ACC112 (cell line): Measurements from ENCODE around the gene MINDY4.

Experiments used
- H2AFZ ChIP-seq: fragments of 200-600 bp; sonication (generic); one replicate; pipeline ENCODE4 v1.6.0; 2017; ENCODE audit warnings: antibody characterized with exemption, low read length; ENCODE audit not compliant: unreplicated experiment
- H3K27ac ChIP-seq: fragments of 200-600 bp; sonication (generic); 2 replicates; pipeline ENCODE4 v1.5.1; 2014; ENCODE audit warnings: low read depth, mild to moderate bottlenecking, antibody characterized with exemption, low read length, moderate library complexity
- H3K27me3 ChIP-seq: fragments of 200-600 bp; sonication (generic); 2 replicates; pipeline ENCODE4 v1.6.1; 2014; ENCODE audit warnings: mild to moderate bottlenecking, antibody characterized with exemption, low read length, moderate library complexity, mixed read lengths; ENCODE audit not compliant: insufficient read depth
- H3K36me3 ChIP-seq: fragments of 200-600 bp; sonication (generic); 2 replicates; pipeline ENCODE4 v1.6.1; 2016; ENCODE audit warnings: mild to moderate bottlenecking, antibody characterized with exemption, low read length, moderate library complexity, mixed read lengths; ENCODE audit not compliant: insufficient read depth
- H3K4me1 ChIP-seq: fragments of 200-600 bp; sonication (generic); one replicate; pipeline ENCODE4 v1.6.1; 2016; ENCODE audit warnings: low read length, mixed read lengths; ENCODE audit not compliant: insufficient read depth, unreplicated experiment, control insufficient read depth
- H3K4me3 ChIP-seq: fragments of 200-600 bp; sonication (generic); 2 replicates; pipeline ENCODE4 v1.5.1; 2014; ENCODE audit warnings: mild to moderate bottlenecking, low read depth, low read length
- H3K79me2 ChIP-seq: fragments of 200-600 bp; sonication (generic); one replicate; pipeline ENCODE4 v1.6.0; 2016; ENCODE audit warnings: low read length; ENCODE audit not compliant: control insufficient read depth, unreplicated experiment, insufficient read depth

Gene MINDY4

GRCh38 chr7:30931929-30932540, 160.8 kb downstream of the MINDY4 start:
- no peak overlapping the region for H3K4me3 ChIP-seq
- no peaks in the 10 kb centered on the region for H3K36me3 ChIP-seq
- no peak overlapping the region for H2AFZ ChIP-seq
- H3K79me2 ChIP-seq = no peaks in the 10 kb centered on the region
- no peaks in the 10 kb centered on the region for H3K4me1 ChIP-seq
- peaks cover 6% of the 10 kb centered on the region; the same call in 1 of the 2 replicates for H3K27me3 ChIP-seq
- H3K27ac ChIP-seq = no peak overlapping the region

DNA sequence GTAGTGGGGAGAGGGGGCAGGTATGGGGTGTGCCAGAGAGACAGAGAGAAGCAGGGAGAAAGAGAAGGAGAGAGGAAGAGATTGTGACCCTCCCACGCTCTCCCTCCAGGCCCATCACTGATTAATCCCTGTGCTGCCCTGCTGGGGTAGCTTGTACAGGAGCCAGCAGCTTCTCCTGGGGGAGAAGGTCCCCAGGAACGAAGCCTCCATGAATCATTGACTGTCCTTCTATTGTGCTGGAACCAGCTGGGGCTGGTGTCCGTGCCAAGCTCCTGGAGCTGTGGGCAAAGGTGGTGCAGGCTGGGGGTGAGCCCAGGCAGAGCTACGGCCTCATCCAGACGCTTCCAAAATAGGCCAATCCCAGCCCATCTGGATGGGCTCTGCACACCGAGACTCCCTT, 161.3 kb downstream of the MINDY4 start:
- Histone ChIP-seq H3K4me3 (no peak overlapping the region), H3K4me1 (no peaks in the 10 kb centered on the region), H3K36me3 (no peaks in the 10 kb centered on the region), H3K27me3 (peaks cover 6% of the 10 kb centered on the region; the same call in 1 of the 2 replicates), H2AFZ (no peak overlapping the region), H3K79me2 (no peaks in the 10 kb centered on the region), H3K27ac (no peak overlapping the region)

GRCh38 chr7:30933124-30933974, 162.1 kb downstream of the MINDY4 start:
- Histone ChIP-seq H3K27ac (no peak overlapping the region), H3K36me3 (no peaks in the 10 kb centered on the region), H2AFZ (no peak overlapping the region), H3K4me1 (no peaks in the 10 kb centered on the region), H3K79me2 (no peaks in the 10 kb centered on the region), H3K27me3 (peaks cover 6% of the 10 kb centered on the region), H3K4me3 (no peak overlapping the region)

DNA sequence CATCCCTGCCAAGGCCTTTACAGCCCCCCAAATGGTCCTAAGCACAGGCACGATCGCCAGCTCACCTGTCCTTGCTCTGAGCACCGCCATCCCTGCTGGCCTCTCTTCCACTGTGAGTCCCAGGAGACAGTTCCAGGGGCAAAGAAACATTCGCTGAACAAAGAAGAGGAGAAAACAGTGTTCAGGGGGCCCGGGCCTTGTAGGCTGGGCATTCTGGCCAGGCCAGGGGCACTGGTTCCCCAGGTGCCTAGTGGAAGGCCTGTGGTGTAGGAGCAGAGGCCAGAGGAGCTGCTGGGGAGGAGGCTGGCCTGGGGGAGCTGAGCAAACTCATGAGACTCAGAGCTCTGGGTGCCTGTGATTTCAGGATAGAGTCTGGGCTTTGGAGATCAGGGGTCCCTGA, 163.0 kb downstream of the MINDY4 start:
- Histone ChIP-seq H3K4me1 (no peaks in the 10 kb centered on the region), H3K27ac (no peak overlapping the region), H3K36me3 (no peaks in the 10 kb centered on the region), H3K27me3 (peaks cover 8% of the 10 kb centered on the region), H3K79me2 (no peaks in the 10 kb centered on the region), H2AFZ (no peak overlapping the region), H3K4me3 (no peak overlapping the region)

DNA sequence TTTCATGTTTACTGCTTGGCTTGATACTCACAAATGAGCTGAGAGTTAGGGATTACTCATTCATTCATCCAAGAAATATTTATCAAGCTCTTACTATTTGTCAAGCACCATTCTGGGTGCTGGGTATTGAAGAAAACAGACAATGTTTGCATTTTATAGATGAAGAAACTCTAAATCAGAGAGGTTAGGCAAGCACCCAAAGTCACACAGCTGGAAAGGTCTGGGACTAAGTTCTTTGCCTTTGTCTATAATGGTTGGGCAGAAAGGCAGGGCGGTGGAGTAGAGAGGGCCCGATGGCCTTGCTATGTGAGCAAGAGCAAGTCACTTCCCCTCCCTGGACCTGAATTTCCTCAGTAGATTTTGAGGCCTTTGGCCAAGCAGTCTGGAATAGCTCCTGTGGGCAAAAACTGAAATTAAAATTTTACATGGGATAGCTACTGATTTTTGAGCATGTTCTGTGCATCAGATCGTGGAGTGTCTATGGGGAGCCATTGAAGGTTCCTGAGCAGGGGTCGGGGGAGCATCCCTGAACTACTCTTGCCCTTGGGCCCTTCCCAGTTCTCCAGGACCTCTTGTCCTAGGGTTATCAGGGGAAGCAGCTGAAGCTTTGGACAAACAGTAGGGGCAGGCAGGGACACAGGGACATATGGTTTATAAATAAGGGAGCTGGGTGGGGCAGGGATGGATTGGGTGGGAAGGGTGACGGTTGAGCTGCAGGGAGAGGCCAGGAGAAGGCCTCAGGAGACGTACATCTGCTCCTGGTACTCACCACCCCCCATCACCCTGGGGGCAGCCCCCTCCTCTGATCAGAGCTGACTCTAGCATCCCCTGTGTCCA, 163.7 kb downstream of the MINDY4 start:
- Histone ChIP-seq H3K27ac (no peak overlapping the region), H2AFZ (no peak overlapping the region), H3K36me3 (no peaks in the 10 kb centered on the region), H3K79me2 (no peaks in the 10 kb centered on the region), H3K4me1 (no peaks in the 10 kb centered on the region), H3K27me3 (peaks cover 10% of the 10 kb centered on the region), H3K4me3 (no peak overlapping the region)

- H3K79me2 ChIP-seq = no peaks in the 10 kb centered on the region
- no peak overlapping the region for H3K4me3 ChIP-seq
- H3K4me1 ChIP-seq = no peaks in the 10 kb centered on the region
- peaks cover 15% of the 10 kb centered on the region for H3K27me3 ChIP-seq
- H2AFZ ChIP-seq = no peak overlapping the region
- no peak overlapping the region for H3K27ac ChIP-seq
- no peaks in the 10 kb centered on the region for H3K36me3 ChIP-seq
Observed at GRCh38 chr7:30935569-30935877, 164.3 kb downstream of the MINDY4 start.

DNA sequence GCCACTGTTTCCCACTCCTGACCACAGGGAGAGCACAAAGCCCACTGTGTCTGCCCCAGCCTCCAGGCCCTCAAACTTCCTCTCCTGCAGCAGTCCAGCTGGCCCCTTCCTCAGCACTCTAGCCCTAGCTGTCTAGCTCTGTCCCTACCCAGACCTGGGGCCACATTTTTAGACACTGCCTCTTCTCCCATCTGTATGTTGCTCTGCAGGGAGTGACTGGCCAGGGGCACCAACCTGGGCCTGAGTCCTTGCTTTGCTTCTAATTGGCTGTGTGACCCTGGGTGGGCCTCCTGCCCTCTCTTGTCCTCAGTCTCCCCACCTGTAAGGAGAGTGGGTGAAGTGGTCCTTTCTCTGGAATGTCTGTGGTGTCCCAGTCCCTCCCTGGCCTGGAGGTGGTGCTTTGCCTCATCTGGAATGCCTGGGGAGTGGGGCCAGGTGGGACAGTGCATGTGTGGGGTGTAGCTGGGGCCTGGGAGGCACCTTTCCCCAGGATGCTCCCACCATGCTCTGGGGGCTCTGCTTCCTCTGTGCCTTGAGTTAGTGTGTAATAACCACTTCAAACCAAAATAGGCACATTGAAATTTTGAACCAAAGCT, 165.5 kb downstream of the MINDY4 start:
- no peaks in the 10 kb centered on the region for H3K79me2 ChIP-seq
- H3K4me3 ChIP-seq = no peak overlapping the region
- peaks cover 28% of the 10 kb centered on the region for H3K27me3 ChIP-seq

DNA sequence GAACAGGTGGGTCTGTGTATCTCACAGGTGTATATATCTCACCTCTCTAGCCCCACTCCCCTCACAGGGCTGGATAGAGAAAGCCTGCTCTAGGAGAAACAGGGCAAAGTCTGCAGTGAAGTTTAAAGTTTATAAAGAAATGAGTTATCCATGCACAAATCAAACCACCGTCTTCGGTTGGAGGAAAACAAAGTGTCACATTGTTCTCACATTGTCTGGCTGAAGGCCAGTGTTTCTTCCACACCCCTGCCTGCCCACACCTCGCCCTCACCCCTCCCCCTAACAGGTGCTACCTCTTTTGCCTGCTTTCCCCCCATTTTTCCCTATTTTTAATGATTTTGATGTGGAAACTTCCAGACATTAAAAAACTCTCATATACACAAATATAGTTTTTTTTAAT, 166.2 kb downstream of the MINDY4 start:
- Histone ChIP-seq H2AFZ (no peak overlapping the region), H3K4me1 (no peaks in the 10 kb centered on the region), H3K36me3 (no peaks in the 10 kb centered on the region), H3K79me2 (no peaks in the 10 kb centered on the region), H3K27ac (no peak overlapping the region), H3K27me3 (peaks cover 34% of the 10 kb centered on the region), H3K4me3 (no peak overlapping the region)

More for the DNA sequence above, 165.5 kb downstream of the MINDY4 start:
- Histone ChIP-seq H3K4me1 (no peaks in the 10 kb centered on the region), H2AFZ (no peak overlapping the region), H3K36me3 (no peaks in the 10 kb centered on the region), H3K27ac (no peak overlapping the region)

- Histone ChIP-seq H2AFZ (peak overlapping the region; percentile 49), H3K4me3 (peak overlapping the region; percentile 52), H3K27ac (no peak overlapping the region), H3K4me1 (no peaks in the 10 kb centered on the region), H3K27me3 (peaks cover 47% of the 10 kb centered on the region), H3K36me3 (no peaks in the 10 kb centered on the region), H3K79me2 (no peaks in the 10 kb centered on the region)
Observed at GRCh38 chr7:30938435-30939316, 167.5 kb downstream of the MINDY4 start.
